DND-41 (cell line): ENCODE data around the gene HACL1.

Experiments used
- CTCF ChIP-seq: IDR thresholded peaks from 2 replicates; pipeline ENCODE4 v1.5.1; 2012; ENCODE audit warnings: borderline replicate concordance, low read length, moderate library complexity, mild to moderate bottlenecking; ENCODE audit not compliant: poor library complexity, severe bottlenecking; ENCODE audit errors: extremely low read depth
- EZH2 ChIP-seq: IDR thresholded peaks from 3 replicates; pipeline ENCODE4 v1.6.1; 2012; ENCODE audit warnings: borderline replicate concordance, low read depth, mild to moderate bottlenecking, moderate library complexity, low read length, inconsistent platforms; ENCODE audit not compliant: severe bottlenecking

- TF ChIP-seq CTCF, result no peak
- no peak for TF ChIP-seq EZH2
Measured at GRCh38 chr3:15606434-15606891, 5.1 kb upstream of the HACL1 start.
